Sigmoid colon (tissue), 7 donors: ENCODE measurements around the gene AUTS2. TPM values are rescaled to one million over a fixed set of nuclear protein-coding genes. Genes with fewer than 3 reads are reported as not detected.

Source experiments
- DNase-seq: peaks from one replicate; pipeline ENCODE4 v3.0.0-alpha.2; 2019
- H3K27ac ChIP-seq, 4 donors: fragments of 200-600 bp; sonication (generic); one replicate each; pipeline ENCODE4 v1.5.1; 2016 to 2019; ENCODE audit warnings: mild to moderate bottlenecking in 1 of 4
- H3K27me3 ChIP-seq, 3 donors: fragments of 200-600 bp; sonication (generic); one replicate each; pipeline ENCODE4 v1.5.1; 2019; ENCODE audit warnings: mild to moderate bottlenecking in 1 of 3
- H3K36me3 ChIP-seq, 4 donors: fragments of 200-600 bp; sonication (generic); one replicate each; pipeline ENCODE4 v1.5.1; 2016 to 2019
- H3K4me1 ChIP-seq, 4 donors: fragments of 200-600 bp; sonication (generic); one replicate each; pipeline ENCODE4 v1.5.1; 2017 to 2019
- H3K4me3 ChIP-seq, 4 donors: fragments of 200-600 bp; sonication (generic); one replicate each; pipeline ENCODE4 v1.5.1; 2017 to 2019; ENCODE audit warnings: mild to moderate bottlenecking in 2 of 4, moderate library complexity in 1 of 4
- H3K9me3 ChIP-seq, 4 donors: fragments of 200-600 bp in 3 of 4; sonication (generic) in 3 of 4; one replicate each; pipeline versions ENCODE4 v1.5.1 to v1.6.1; 2013 to 2019
- CTCF ChIP-seq, 4 experiments: fragments of 450-650 bp in 3 of 4; fragments of 200-600 bp in 1 of 4; IDR thresholded peaks; one replicate each; pipeline ENCODE4 v1.5.1; 2016 to 2019; ENCODE audit warnings: antibody characterized with exemption in 4 of 4, mild to moderate bottlenecking in 3 of 4, moderate library complexity in 2 of 4
- EP300 ChIP-seq, 4 donors: sonication (generic); formaldehyde crosslinking; IDR thresholded peaks; one replicate each; pipeline ENCODE4 v1.6.1; 2017; ENCODE audit warnings: antibody characterized with exemption in 4 of 4
- POLR2A ChIP-seq, 2 donors: fragments of 450-650 bp; IDR thresholded peaks; one replicate each; pipeline ENCODE4 v1.6.1; 2016; ENCODE audit warnings: antibody characterized with exemption in 2 of 2, mild to moderate bottlenecking in 2 of 2, moderate library complexity in 2 of 2
- POLR2AphosphoS5 ChIP-seq, 4 donors: sonication (generic); formaldehyde crosslinking; IDR thresholded peaks; one replicate each; pipeline ENCODE4 v1.6.1; 2017; ENCODE audit warnings: antibody characterized with exemption in 4 of 4
- WGBS, 2 donors: extraction: QIAGEN DNeasy Blood & Tissue Kit; methylation state at CpG; one replicate each; pipeline ENCODE4 v1.1.7; 2013; 5-methylcytosine and 5-hydroxymethylcytosine counted together
- intact Hi-C: fragments of 100-400 bp; cut with DNase I; formaldehyde crosslinking; loops from one replicate; pipeline ENCODE4 v1.15.1; 2023
- polyA plus RNA-seq, 3 donors: library from polyadenylated mRNA; stranded (reverse); fragments of 200-250 nt; gene quantifications; one replicate each; pipeline ENCODE4 v1.2.3, GENCODE V29; 2013
- total RNA-seq, 4 donors: library from RNA; depleted of rRNA; stranded (reverse); fragments of >200 nt; gene quantifications; one replicate each; pipeline ENCODE4 v1.1.0, GENCODE V29; 2016
- donor health status: healthy with polysubstance abuse.
- donor health status: Bipolar disorder and iron deficiency.
- donor health status: healthy.

Gene AUTS2
- total and polyA plus RNA-seq, 7 donors = 3.6 to 55.7 (median 25.5) TPM

- TF ChIP-seq POLR2A (IDR thresholded peaks at IDR 0.05) = no peak
- no peak for TF ChIP-seq EP300 (IDR thresholded peaks at IDR 0.05)
- no peak for TF ChIP-seq POLR2AphosphoS5 (IDR thresholded peaks at IDR 0.05)
- TF ChIP-seq CTCF (IDR thresholded peaks at IDR 0.05) = no peak
- no peaks in the 10 kb centered on the region for H3K9me3 ChIP-seq
- intact Hi-C loops = no loop called here
- no peak overlapping the region for H3K27ac ChIP-seq
- no peaks in the 10 kb centered on the region for H3K27me3 ChIP-seq
- no peaks in the 10 kb centered on the region for H3K36me3 ChIP-seq
- peaks cover 0 to 56% (median 47%) of the 10 kb centered on the region in 4 donors for H3K4me1 ChIP-seq
- 27 to 73% methylated on average over 7 of the region's 7 CpGs for WGBS, 2 donors
- H3K4me3 ChIP-seq = no peak overlapping the region
- DNase-seq = no peak
Observed at GRCh38 chr7:69811476-69812308, 213.4 kb downstream of the AUTS2 start.

- no peaks in the 10 kb centered on the region for H3K27me3 ChIP-seq
- no peaks in the 10 kb centered on the region for H3K9me3 ChIP-seq
- no peaks in the 10 kb centered on the region for H3K36me3 ChIP-seq
- DNase-seq = no peak
- TF ChIP-seq POLR2AphosphoS5 (IDR thresholded peaks at IDR 0.05) (no peak), EP300 (IDR thresholded peaks at IDR 0.05) (no peak), POLR2A (IDR thresholded peaks at IDR 0.05) (no peak), CTCF (IDR thresholded peaks at IDR 0.05) (no peak)
- intact Hi-C loops = no loop called here
- H3K4me3 ChIP-seq = no peak overlapping the region
- peaks cover 0 to 64% (median 58%) of the 10 kb centered on the region in 4 donors for H3K4me1 ChIP-seq
- no peak overlapping the region for H3K27ac ChIP-seq
- WGBS, 2 donors = 66 to 79% methylated on average over 1 of the region's 1 CpG
Observed at GRCh38 chr7:69812756-69813155, 214.5 kb downstream of the AUTS2 start.

- H3K4me3 ChIP-seq = no peak overlapping the region
- H3K4me1 ChIP-seq = peaks cover 0 to 71% (median 64%) of the 10 kb centered on the region in 4 donors
- H3K27me3 ChIP-seq = no peaks in the 10 kb centered on the region
- H3K27ac ChIP-seq = peak overlapping the region in 3 of 4 donors; percentile 66 to 82 (median 78)
- H3K9me3 ChIP-seq = no peaks in the 10 kb centered on the region
- intact Hi-C loops = no loop called here
- no peak for TF ChIP-seq CTCF (IDR thresholded peaks at IDR 0.05)
- no peak for TF ChIP-seq EP300 (IDR thresholded peaks at IDR 0.05)
- TF ChIP-seq POLR2A (IDR thresholded peaks at IDR 0.05) = no peak
- no peak for TF ChIP-seq POLR2AphosphoS5 (IDR thresholded peaks at IDR 0.05)
- H3K36me3 ChIP-seq = no peaks in the 10 kb centered on the region
- DNase-seq = no peak
Observed at GRCh38 chr7:69813637-69814240, 215.5 kb downstream of the AUTS2 start.

- 76 to 87% methylated on average over 14 of the region's 14 CpGs for whole genome bisulfite sequencing, 2 donors
- Histone ChIP-seq H3K27me3 (no peaks in the 10 kb centered on the region), H3K4me1 (peaks cover 0 to 79% (median 71%) of the 10 kb centered on the region in 4 donors), H3K4me3 (no peak overlapping the region), H3K36me3 (no peaks in the 10 kb centered on the region), H3K27ac (peak overlapping the region in 3 of 4 donors; percentile 66 to 82 (median 78)), H3K9me3 (no peaks in the 10 kb centered on the region)
- TF ChIP-seq EP300 (IDR thresholded peaks at IDR 0.05) (no peak), CTCF (IDR thresholded peaks at IDR 0.05) (no peak), POLR2AphosphoS5 (IDR thresholded peaks at IDR 0.05) (no peak), POLR2A (IDR thresholded peaks at IDR 0.05) (no peak)
- peak; percentile 68 for DNase-seq
- intact Hi-C loops = no loop called here
Observed at GRCh38 chr7:69814421-69814962, 216.2 kb downstream of the AUTS2 start.
